ENCODE data around the gene FSTL3.

FSTL3 gene

GRCh38 chr19:644789-645188 lies 31.4 kb upstream of the FSTL3 start:
- no peak for DNase-seq

- DNase-seq = no peak
These were observed 30.0 kb upstream of the FSTL3 start for GRCh38 chr19:645912-646778.

- DNase-seq = no peak
These were observed 29.2 kb upstream of the FSTL3 start for GRCh38 chr19:646779-647565.

GRCh38 chr19:647566-648284 lies 28.5 kb upstream of the FSTL3 start:
- no peak for DNase-seq

- no peak for DNase-seq
These were observed 27.9 kb upstream of the FSTL3 start for GRCh38 chr19:648305-648704.

- no peak for DNase-seq
These were observed 27.0 kb upstream of the FSTL3 start for GRCh38 chr19:648904-649801.

GRCh38 chr19:650121-650520 lies 26.1 kb upstream of the FSTL3 start:
- DNase-seq = no peak

GRCh38 chr19:651114-651818 lies 24.9 kb upstream of the FSTL3 start:
- DNase-seq = no peak

- no peak for DNase-seq
These were observed 24.2 kb upstream of the FSTL3 start for GRCh38 chr19:651991-652390.

GRCh38 chr19:652467-653389 lies 23.5 kb upstream of the FSTL3 start:
- no peak for DNase-seq

GRCh38 chr19:653425-653824 lies 22.8 kb upstream of the FSTL3 start:
- DNase-seq = no peak

- no peak for DNase-seq
These were observed 20.5 kb upstream of the FSTL3 start for GRCh38 chr19:655691-656090.

GRCh38 chr19:656751-657559 lies 19.2 kb upstream of the FSTL3 start:
- DNase-seq = no peak

GRCh38 chr19:657611-658010 lies 18.6 kb upstream of the FSTL3 start:
- DNase-seq = no peak

- DNase-seq = peak in 9 of 58 donors; percentile 6 to 50 (median 17)
These were observed 17.9 kb upstream of the FSTL3 start for GRCh38 chr19:658059-658839.

- DNase-seq = peak in 26 of 58 donors; percentile 10 to 71 (median 30)
These were observed 17.0 kb upstream of the FSTL3 start for GRCh38 chr19:658916-659839.

Measured in anterior cingulate cortex (tissue), 58 donors.